GM12801 (cell line): Measurements from ENCODE around the gene SHISA4.

Experiments
- TF ChIP-seq, protein P1 (sequence below): IDR thresholded peaks from one replicate; pipeline ENCODE4 v1.5.1; 2011; ENCODE audit warnings: control low read depth; ENCODE audit not compliant: insufficient read length; ENCODE audit errors: extremely low read depth

The SHISA4 gene

GRCh38 chr1:201888282-201889089 is at the start of gene SHISA4:
Gene SHISA4 (plus strand): TSS chr1:201888898. CDS start chr1:201888995, 97 bp downstream.
- TF ChIP-seq, protein P1, sequence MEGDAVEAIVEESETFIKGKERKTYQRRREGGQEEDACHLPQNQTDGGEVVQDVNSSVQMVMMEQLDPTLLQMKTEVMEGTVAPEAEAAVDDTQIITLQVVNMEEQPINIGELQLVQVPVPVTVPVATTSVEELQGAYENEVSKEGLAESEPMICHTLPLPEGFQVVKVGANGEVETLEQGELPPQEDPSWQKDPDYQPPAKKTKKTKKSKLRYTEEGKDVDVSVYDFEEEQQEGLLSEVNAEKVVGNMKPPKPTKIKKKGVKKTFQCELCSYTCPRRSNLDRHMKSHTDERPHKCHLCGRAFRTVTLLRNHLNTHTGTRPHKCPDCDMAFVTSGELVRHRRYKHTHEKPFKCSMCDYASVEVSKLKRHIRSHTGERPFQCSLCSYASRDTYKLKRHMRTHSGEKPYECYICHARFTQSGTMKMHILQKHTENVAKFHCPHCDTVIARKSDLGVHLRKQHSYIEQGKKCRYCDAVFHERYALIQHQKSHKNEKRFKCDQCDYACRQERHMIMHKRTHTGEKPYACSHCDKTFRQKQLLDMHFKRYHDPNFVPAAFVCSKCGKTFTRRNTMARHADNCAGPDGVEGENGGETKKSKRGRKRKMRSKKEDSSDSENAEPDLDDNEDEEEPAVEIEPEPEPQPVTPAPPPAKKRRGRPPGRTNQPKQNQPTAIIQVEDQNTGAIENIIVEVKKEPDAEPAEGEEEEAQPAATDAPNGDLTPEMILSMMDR, result no peak

- TF ChIP-seq, protein P1, result no peak
Measured at GRCh38 chr1:201840055-201840454, 48.6 kb upstream of the SHISA4 start.

DNA sequence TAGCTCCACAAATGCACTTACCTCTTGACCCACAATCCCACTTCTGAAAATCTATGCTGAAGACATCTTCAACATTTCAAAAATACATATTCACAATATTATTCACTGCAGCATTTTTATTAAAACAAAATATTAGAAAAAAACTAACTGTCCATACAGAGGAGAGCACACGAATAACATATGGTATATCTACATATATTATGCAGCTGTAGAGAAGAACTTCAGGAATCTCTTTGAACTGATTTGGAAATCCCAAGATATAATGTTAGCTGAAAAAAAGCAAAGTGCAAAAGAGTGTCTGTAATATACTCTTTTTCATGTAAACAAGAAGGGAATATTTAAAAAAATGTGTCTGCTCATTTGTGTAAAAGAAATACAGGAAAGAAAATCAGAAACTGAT is 48.2 kb upstream of the SHISA4 start:
- TF ChIP-seq, protein P1, result no peak

DNA sequence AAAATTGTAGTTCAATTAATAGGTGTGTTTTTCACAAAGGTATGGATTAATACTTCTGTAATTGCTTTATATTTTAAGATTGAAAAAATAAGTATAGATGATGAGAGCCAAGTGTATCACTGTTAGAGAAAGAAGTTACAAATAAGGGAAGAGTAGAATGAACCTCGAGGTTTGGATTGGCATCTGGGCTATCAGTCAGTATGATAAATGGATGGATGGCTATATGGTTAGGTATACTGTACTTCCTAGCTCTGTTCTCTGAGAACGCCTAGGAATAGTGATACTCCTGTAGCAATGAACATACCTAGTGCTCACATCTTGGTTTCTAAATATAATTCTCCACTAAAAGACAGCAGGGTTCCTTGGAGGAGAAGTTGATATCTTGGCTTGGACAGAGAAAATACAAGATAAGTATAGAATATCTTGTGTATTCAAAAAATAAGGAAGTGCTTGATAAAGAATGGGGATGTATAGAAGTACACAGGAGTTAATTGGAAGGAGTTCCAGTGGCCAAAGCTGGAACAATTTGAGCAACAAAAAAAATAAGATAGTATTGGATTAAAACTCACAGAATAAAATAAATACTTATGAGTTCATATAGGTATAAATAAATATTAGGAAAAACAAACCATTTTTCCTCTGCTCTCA is 47.3 kb upstream of the SHISA4 start:
- TF ChIP-seq, protein P1, result no peak

- TF ChIP-seq, protein P1, result no peak
Measured at GRCh38 chr1:201842472-201843027, 46.1 kb upstream of the SHISA4 start.

DNA sequence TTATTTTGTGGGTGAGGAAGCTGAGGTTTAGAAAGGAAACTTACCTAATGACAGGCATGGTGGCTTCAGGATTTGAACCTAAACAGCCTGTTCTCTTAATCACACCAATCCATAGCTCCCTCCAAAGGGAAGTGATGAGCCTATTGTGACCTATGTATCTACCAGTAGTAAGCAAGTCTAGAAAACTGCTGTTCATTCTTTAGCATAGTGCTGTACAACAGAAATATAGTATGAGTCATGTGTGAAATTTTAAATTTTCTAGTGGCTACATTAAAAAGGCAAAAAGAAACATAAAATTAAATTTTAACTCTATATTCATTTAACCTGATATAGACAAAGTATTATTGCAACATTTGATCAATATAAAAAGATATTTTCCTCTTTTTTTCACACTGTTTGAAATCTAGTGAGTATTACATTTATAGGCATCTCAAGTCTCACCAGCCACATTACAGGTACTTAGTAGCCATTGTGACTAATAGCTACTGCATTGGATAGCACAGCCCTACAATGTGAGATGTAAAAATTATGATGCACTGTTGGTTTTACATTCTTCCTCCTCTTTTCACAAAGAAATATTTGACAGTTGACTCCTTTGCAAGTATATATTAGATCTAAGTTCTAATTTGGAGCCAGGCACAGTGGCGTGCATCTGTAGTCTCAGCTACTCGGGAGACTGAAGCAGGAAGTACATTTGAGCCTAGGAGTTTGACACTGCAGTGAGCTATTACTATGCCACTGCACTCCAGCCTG is 43.2 kb upstream of the SHISA4 start:
- TF ChIP-seq, protein P1, result no peak

DNA sequence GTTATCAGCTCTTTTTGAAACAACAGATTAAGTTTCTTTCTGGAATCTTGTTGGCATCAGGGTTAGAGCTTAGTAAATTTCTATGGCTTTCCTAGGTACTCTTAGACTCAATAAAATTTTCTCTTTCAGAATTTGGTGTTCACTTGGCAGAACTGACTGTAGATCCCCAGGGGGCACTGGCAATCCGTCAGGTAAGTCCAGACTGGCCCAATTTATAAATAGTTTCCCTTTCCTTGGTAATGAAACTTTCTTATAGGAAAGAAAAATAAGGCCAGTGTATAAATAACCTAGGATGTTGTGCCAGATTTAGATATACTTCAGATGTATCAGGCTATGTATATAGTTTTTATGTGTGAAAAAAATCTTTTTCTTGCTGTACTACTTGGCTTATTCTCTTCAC is 41.5 kb upstream of the SHISA4 start:
- TF ChIP-seq, protein P1, result no peak
